ENCODE measurements around the gene GC.

GC gene

GRCh38 chr4:71785959-71786358, 2.1 kb upstream of the GC start:
- no peaks in the 10 kb centered on the region for H3K36me3 Mint-ChIP-seq (ENCODE audit: low read depth)
- DNase-seq = no peak
- TF ChIP-seq CTCF (IDR thresholded peaks at IDR 0.05) = no peak
- no peak overlapping the region for H3K27ac Mint-ChIP-seq
- no peak overlapping the region for H3K4me3 Mint-ChIP-seq
- no peaks in the 10 kb centered on the region for H3K9me3 Mint-ChIP-seq
- no peaks in the 10 kb centered on the region for H3K4me1 Mint-ChIP-seq
- H3K27me3 Mint-ChIP-seq (ENCODE audit: low read depth, poor library complexity) = no peaks in the 10 kb centered on the region

GRCh38 chr4:71784569-71785197, 804 bp upstream of the GC start:
- no peaks in the 10 kb centered on the region for H3K9me3 Mint-ChIP-seq
- H3K27me3 Mint-ChIP-seq (ENCODE audit: low read depth, poor library complexity) = no peaks in the 10 kb centered on the region
- H3K27ac Mint-ChIP-seq = no peak overlapping the region
- no peaks in the 10 kb centered on the region for H3K4me1 Mint-ChIP-seq
- H3K4me3 Mint-ChIP-seq = no peak overlapping the region
- no peak for TF ChIP-seq CTCF (IDR thresholded peaks at IDR 0.05)
- H3K36me3 Mint-ChIP-seq (ENCODE audit: low read depth) = no peaks in the 10 kb centered on the region
- no peak for DNase-seq

DNA sequence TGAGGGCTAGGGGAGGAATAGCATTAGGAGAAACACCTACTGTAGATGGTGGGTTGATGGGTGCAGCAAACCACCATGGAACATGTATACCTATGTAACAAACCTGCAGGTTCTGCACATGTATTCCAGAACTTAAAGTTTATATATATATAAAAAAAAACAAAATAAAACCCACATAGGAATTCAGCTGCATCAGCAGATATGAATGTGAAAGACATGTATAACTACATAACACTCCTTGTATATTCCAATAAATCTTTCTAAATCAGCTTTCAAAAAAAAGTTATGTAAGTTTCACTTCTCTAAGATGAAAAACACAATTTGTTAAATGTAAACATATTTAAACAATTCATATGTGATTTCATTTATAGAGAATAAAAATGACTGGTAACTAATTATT, 6.0 kb downstream of the GC start:
- no peak for DNase-seq
- H3K36me3 Mint-ChIP-seq (ENCODE audit: low read depth) = no peaks in the 10 kb centered on the region
- H3K27ac Mint-ChIP-seq = no peak overlapping the region
- no peaks in the 10 kb centered on the region for H3K27me3 Mint-ChIP-seq (ENCODE audit: low read depth, poor library complexity)
- H3K4me1 Mint-ChIP-seq = no peaks in the 10 kb centered on the region
- H3K9me3 Mint-ChIP-seq = no peaks in the 10 kb centered on the region
- H3K4me3 Mint-ChIP-seq = no peak overlapping the region
- TF ChIP-seq CTCF (IDR thresholded peaks at IDR 0.05) = no peak

GRCh38 chr4:71775449-71775848, 8.4 kb downstream of the GC start:
- Mint-ChIP-seq H3K27ac (no peak overlapping the region), H3K27me3 (ENCODE audit: low read depth, poor library complexity) (no peaks in the 10 kb centered on the region), H3K9me3 (no peaks in the 10 kb centered on the region), H3K4me3 (no peak overlapping the region), H3K36me3 (ENCODE audit: low read depth) (no peaks in the 10 kb centered on the region), H3K4me1 (no peaks in the 10 kb centered on the region)
- no peak for TF ChIP-seq CTCF (IDR thresholded peaks at IDR 0.05)
- no peak for DNase-seq

DNA sequence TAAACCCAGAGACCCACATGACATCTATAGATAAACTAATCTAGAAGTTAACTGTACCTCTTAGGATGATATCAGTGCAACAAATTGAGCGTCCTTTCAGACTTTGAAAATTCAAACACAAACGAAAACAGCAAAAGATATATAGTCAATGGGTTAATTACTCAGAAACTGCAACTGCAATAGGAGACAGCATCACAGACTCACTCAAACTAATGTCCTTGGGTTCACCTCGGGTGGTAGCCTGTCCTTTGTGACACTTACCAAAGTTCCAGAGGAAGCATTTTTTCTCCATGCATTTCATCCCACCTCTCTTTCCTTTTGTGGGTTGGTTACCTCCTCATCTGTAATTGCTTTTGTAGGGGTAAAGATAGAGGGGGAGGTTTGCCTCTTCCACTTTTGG, 9.7 kb downstream of the GC start:
- H3K27ac Mint-ChIP-seq = no peak overlapping the region
- no peak for DNase-seq
- no peaks in the 10 kb centered on the region for H3K9me3 Mint-ChIP-seq
- H3K27me3 Mint-ChIP-seq (ENCODE audit: low read depth, poor library complexity) = no peaks in the 10 kb centered on the region
- H3K4me3 Mint-ChIP-seq = no peak overlapping the region
- no peak for TF ChIP-seq CTCF (IDR thresholded peaks at IDR 0.05)
- H3K4me1 Mint-ChIP-seq = no peaks in the 10 kb centered on the region
- H3K36me3 Mint-ChIP-seq (ENCODE audit: low read depth) = no peaks in the 10 kb centered on the region

DNA sequence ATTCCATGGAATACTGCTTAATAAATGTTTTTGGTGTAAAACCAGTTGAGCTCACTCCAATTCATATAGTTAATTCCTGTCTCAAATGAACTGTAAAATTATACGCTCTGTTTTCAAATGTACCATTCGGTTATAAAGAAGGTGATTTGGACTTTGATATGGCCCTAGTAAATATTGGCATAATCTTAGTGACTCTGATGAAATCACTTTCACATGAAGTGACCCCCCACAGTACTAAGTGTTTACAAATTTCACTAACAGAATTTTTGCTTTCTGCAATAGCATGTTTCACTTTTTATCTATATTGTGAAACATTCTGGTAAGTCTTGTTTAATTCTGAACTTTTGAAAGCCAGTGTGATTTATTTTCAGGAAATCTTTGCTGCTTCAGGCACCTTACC, 10.9 kb downstream of the GC start:
- H3K36me3 Mint-ChIP-seq (ENCODE audit: low read depth) = no peaks in the 10 kb centered on the region
- no peak for TF ChIP-seq CTCF (IDR thresholded peaks at IDR 0.05)
- no peaks in the 10 kb centered on the region for H3K27me3 Mint-ChIP-seq (ENCODE audit: low read depth, poor library complexity)
- H3K4me3 Mint-ChIP-seq = no peak overlapping the region
- H3K4me1 Mint-ChIP-seq = no peaks in the 10 kb centered on the region
- no peak overlapping the region for H3K27ac Mint-ChIP-seq
- H3K9me3 Mint-ChIP-seq = no peaks in the 10 kb centered on the region
- no peak for DNase-seq
